Measurements from ENCODE around the gene CCN6.

CCN6 gene

GRCh38 chr6:112113918-112114317 lies 60.0 kb downstream of the CCN6 start:
- TF ChIP-seq ZFX (IDR thresholded peaks at IDR 0.05): no peak
- TF ChIP-seq CTCF (conservative IDR thresholded peaks at IDR 0.05): no peak
- H3K27ac ChIP-seq: no peak overlapping the region

GRCh38 chr6:112114577-112115223 lies 60.8 kb downstream of the CCN6 start:
- no peak overlapping the region for H3K27ac ChIP-seq
- TF ChIP-seq CTCF (conservative IDR thresholded peaks at IDR 0.05) (no peak), ZFX (IDR thresholded peaks at IDR 0.05) (no peak)

- no peak overlapping the region for H3K27ac ChIP-seq
- TF ChIP-seq ZFX (IDR thresholded peaks at IDR 0.05) (no peak), CTCF (conservative IDR thresholded peaks at IDR 0.05) (no peak; the same call in 1 of the 2 replicates)
Observed at GRCh38 chr6:112116221-112116620, 62.3 kb downstream of the CCN6 start.

- TF ChIP-seq CTCF (conservative IDR thresholded peaks at IDR 0.05) (no peak), ZFX (IDR thresholded peaks at IDR 0.05) (no peak)
- H3K27ac ChIP-seq: no peak overlapping the region
Observed at GRCh38 chr6:112117554-112117953, 63.6 kb downstream of the CCN6 start.

GRCh38 chr6:112118034-112118433 lies 64.1 kb downstream of the CCN6 start:
- no peak for TF ChIP-seq CTCF (conservative IDR thresholded peaks at IDR 0.05)
- TF ChIP-seq ZFX (IDR thresholded peaks at IDR 0.05): no peak
- H3K27ac ChIP-seq: no peak overlapping the region
